ENCODE results near the gene ATOSB. TPM values are rescaled to one million over a fixed set of nuclear protein-coding genes. Genes with fewer than 3 reads are reported as not detected.

The ATOSB gene
- total and polyA plus RNA-seq, 2 of the 8 experiments (the other 6 are each of a cell fraction or from before 2014, with no cell fraction given), result 6.9 to 10.4 TPM

GRCh38 chr9:35114113-35114839 lies 1.4 kb downstream of the ATOSB start (continued):
- TF ChIP-seq TAF7 (optimal IDR thresholded peaks at IDR 0.05; ENCODE audit: borderline replicate concordance, low read depth, low read length) (no peak), CBX8 (IDR thresholded peaks at IDR 0.05; ENCODE audit: borderline replicate concordance, low read depth, low read length) (no peak), KDM5A (IDR thresholded peaks at IDR 0.05; ENCODE audit: low read length) (no peak), JUN (IDR thresholded peaks at IDR 0.05; ENCODE audit: low read depth, low read length) (no peak), EP300 (IDR thresholded peaks at IDR 0.05; ENCODE audit: borderline replicate concordance in 1 of 2, low read depth in 2 of 2, low read length in 2 of 2) (no peak), MAX (IDR thresholded peaks at IDR 0.05) (no peak), MAFK (IDR thresholded peaks at IDR 0.05; ENCODE audit: low read depth, low read length) (no peak), RFX5 (IDR thresholded peaks at IDR 0.05; ENCODE audit: borderline replicate concordance, low read depth, low read length) (no peak), SIX5 (IDR thresholded peaks at IDR 0.05; ENCODE audit: low read depth, low read length) (no peak), SIN3A (conservative IDR thresholded peaks at IDR 0.05 in 1 of 2, IDR thresholded peaks at IDR 0.05 in 1 of 2; ENCODE audit: low read depth in 1 of 2, low read length in 2 of 2) (0 out of 4 replicates have a peak, but pooled peaks of 1 of the 2 experiments have one; percentile 53), SP1 (IDR thresholded peaks at IDR 0.05; ENCODE audit: low read depth, low read length) (peak; percentile 37; the same call in 1 of the 2 replicates)

Measured in H1 (cell line).